ENCODE measurements around the gene TSPAN14.

TSPAN14 gene

DNA sequence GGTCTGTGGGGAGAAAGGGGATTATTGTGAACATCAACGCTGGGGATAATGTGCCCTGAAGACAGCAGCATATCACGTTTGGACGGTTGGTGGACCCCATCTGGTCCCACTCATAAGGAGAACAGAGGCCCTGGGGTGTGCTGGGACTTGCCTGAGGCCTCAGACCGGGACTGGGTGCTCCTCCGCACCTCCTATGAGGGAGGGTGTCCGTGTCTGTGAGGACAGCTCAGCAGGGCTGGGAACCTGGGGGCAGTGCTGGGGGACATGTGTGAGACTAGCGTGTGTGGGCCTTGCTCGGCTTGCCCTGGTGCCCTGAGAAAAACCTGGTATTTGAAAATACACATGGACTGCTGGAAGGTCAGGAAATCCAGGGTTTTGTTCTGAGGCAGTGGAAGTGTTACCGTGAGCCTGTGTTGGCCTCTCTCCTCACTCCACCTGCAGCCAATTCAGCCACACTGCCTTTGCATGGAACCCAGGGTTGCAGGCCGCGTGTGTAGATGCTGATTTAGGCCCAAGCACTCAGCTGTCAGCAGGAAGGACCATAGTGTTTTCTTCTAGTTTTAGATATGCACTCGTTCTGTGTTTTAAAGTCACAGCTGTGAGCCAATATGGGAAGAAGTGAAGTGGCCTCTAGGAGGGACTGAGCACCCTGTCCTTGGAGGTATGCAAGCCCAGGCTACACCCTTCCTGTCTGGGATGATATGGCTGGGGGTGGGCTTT lies 70.2 kb downstream of the TSPAN14 start:
- Histone ChIP-seq H3K79me2 (ENCODE audit: insufficient read depth, low read length) (no peaks in the 10 kb centered on the region), H2AFZ (ENCODE audit: low read depth, low read length, severe bottlenecking) (no peak overlapping the region), H3K4me2 (ENCODE audit: low read depth, low read length, poor library complexity, severe bottlenecking) (no peak overlapping the region), H3K9ac (ENCODE audit: low read length) (no peak overlapping the region), H3K27me3 (ENCODE audit: low read length) (no peaks in the 10 kb centered on the region), H3K9me3 (ENCODE audit: insufficient read depth, low read length) (no peaks in the 10 kb centered on the region), H3K9me2 (replicated peaks; ENCODE audit: insufficient read depth, low read length) (no peaks in the 10 kb centered on the region), H3F3A (ENCODE audit: insufficient read depth) (no peaks in the 10 kb centered on the region), H3K27ac (ENCODE audit: low read depth, low read length) (no peak overlapping the region), H4K20me1 (ENCODE audit: low read depth, low read length) (no peaks in the 10 kb centered on the region), H3K4me3 (ENCODE audit: insufficient read depth, low read length, poor library complexity, severe bottlenecking) (no peak overlapping the region), H3K36me3 (ENCODE audit: low read length) (no peaks in the 10 kb centered on the region)
- no peak for TF ChIP-seq EZH2phosphoT487 (conservative IDR thresholded peaks at IDR 0.05; ENCODE audit: low read length)
- TF ChIP-seq, protein P1, sequence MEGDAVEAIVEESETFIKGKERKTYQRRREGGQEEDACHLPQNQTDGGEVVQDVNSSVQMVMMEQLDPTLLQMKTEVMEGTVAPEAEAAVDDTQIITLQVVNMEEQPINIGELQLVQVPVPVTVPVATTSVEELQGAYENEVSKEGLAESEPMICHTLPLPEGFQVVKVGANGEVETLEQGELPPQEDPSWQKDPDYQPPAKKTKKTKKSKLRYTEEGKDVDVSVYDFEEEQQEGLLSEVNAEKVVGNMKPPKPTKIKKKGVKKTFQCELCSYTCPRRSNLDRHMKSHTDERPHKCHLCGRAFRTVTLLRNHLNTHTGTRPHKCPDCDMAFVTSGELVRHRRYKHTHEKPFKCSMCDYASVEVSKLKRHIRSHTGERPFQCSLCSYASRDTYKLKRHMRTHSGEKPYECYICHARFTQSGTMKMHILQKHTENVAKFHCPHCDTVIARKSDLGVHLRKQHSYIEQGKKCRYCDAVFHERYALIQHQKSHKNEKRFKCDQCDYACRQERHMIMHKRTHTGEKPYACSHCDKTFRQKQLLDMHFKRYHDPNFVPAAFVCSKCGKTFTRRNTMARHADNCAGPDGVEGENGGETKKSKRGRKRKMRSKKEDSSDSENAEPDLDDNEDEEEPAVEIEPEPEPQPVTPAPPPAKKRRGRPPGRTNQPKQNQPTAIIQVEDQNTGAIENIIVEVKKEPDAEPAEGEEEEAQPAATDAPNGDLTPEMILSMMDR (IDR thresholded peaks at IDR 0.05; ENCODE audit: insufficient read depth, low read length, poor library complexity, severe bottlenecking) = no peak

DNA sequence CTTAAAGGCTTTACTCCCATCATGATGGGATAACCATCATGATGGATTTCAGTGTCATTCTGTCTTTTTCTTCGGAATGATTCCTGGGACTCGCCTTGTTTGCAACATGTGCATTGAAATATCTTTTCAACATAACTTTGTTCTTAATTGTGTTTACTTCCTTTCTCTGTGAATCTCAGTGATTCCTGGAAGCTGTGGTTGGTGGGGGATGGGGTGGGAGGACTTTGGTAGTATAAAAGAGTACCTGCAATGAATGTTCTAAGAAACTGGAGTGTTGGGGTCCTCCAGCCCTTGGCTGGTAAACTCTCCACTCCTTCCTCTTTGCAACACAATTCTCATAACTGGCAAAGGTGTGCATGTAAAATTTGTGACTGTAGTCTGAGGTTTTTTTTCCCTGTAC lies 72.1 kb downstream of the TSPAN14 start:
- H3K9me3 ChIP-seq (ENCODE audit: insufficient read depth, low read length) = no peaks in the 10 kb centered on the region
- no peaks in the 10 kb centered on the region for H3K27me3 ChIP-seq (ENCODE audit: low read length)
- no peaks in the 10 kb centered on the region for H3F3A ChIP-seq (ENCODE audit: insufficient read depth)
- H3K4me3 ChIP-seq (ENCODE audit: insufficient read depth, low read length, poor library complexity, severe bottlenecking) = no peak overlapping the region
- H3K9ac ChIP-seq (ENCODE audit: low read length) = no peak overlapping the region
- H3K4me2 ChIP-seq (ENCODE audit: low read depth, low read length, poor library complexity, severe bottlenecking) = no peak overlapping the region
- H3K9me2 ChIP-seq (replicated peaks; ENCODE audit: insufficient read depth, low read length) = no peaks in the 10 kb centered on the region
- no peaks in the 10 kb centered on the region for H3K36me3 ChIP-seq (ENCODE audit: low read length)
- no peak overlapping the region for H3K27ac ChIP-seq (ENCODE audit: low read depth, low read length)
- H4K20me1 ChIP-seq (ENCODE audit: low read depth, low read length) = no peaks in the 10 kb centered on the region
- TF ChIP-seq EZH2phosphoT487 (conservative IDR thresholded peaks at IDR 0.05; ENCODE audit: low read length) = no peak
- TF ChIP-seq, protein P1 (IDR thresholded peaks at IDR 0.05; ENCODE audit: insufficient read depth, low read length, poor library complexity, severe bottlenecking) = no peak
- no peak overlapping the region for H2AFZ ChIP-seq (ENCODE audit: low read depth, low read length, severe bottlenecking)
- H3K79me2 ChIP-seq (ENCODE audit: insufficient read depth, low read length) = no peaks in the 10 kb centered on the region

GRCh38 chr10:80526742-80527141 lies 72.6 kb downstream of the TSPAN14 start:
- no peak overlapping the region for H3K27ac ChIP-seq (ENCODE audit: low read depth, low read length)

More at GRCh38 chr10:80526742-80527141, 72.6 kb downstream of the TSPAN14 start:
- no peaks in the 10 kb centered on the region for H3K9me3 ChIP-seq (ENCODE audit: insufficient read depth, low read length)
- H3K9ac ChIP-seq (ENCODE audit: low read length) = no peak overlapping the region
- no peaks in the 10 kb centered on the region for H3K79me2 ChIP-seq (ENCODE audit: insufficient read depth, low read length)
- no peaks in the 10 kb centered on the region for H3K9me2 ChIP-seq (replicated peaks; ENCODE audit: insufficient read depth, low read length)
- H4K20me1 ChIP-seq (ENCODE audit: low read depth, low read length) = no peaks in the 10 kb centered on the region
- no peaks in the 10 kb centered on the region for H3K36me3 ChIP-seq (ENCODE audit: low read length)
- no peak overlapping the region for H3K4me2 ChIP-seq (ENCODE audit: low read depth, low read length, poor library complexity, severe bottlenecking)
- no peaks in the 10 kb centered on the region for H3F3A ChIP-seq (ENCODE audit: insufficient read depth)
- H2AFZ ChIP-seq (ENCODE audit: low read depth, low read length, severe bottlenecking) = no peak overlapping the region
- no peak for TF ChIP-seq EZH2phosphoT487 (conservative IDR thresholded peaks at IDR 0.05; ENCODE audit: low read length)
- TF ChIP-seq, protein P1 (IDR thresholded peaks at IDR 0.05; ENCODE audit: insufficient read depth, low read length, poor library complexity, severe bottlenecking) = no peak
- no peaks in the 10 kb centered on the region for H3K27me3 ChIP-seq (ENCODE audit: low read length)
- no peak overlapping the region for H3K4me3 ChIP-seq (ENCODE audit: insufficient read depth, low read length, poor library complexity, severe bottlenecking)
